HG03342 (cell line): ENCODE data around the gene DSCAM.

ENCODE experiments used
- ATAC-seq: cut with Tn5 transposase; IDR thresholded peaks from one replicate; pipeline ENCODE4 v1.9.1; 2021; ENCODE audit warnings: mild to moderate bottlenecking, moderate library complexity; ENCODE audit not compliant: unreplicated experiment

DSCAM gene

DNA sequence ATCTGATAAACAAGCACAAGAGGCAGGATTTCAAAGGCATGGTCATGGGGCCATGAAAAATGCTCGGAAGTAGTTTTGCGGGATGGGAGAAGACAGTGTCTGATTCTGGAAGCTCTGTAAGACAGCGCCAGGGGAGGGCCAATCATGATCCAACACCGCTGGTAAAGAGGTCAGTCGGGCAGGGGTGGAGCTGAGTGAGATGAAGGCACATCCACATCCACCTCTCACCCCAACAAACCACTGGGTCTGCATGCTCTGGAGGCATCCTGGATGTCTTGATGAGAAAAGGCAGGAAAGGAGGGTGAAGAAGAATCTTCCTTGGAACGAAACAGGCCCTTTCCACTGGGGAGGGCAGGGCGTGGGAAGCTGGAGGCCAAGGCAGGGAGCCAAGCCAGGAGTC, 691.4 kb downstream of the DSCAM start:
- no peak for ATAC-seq

DNA sequence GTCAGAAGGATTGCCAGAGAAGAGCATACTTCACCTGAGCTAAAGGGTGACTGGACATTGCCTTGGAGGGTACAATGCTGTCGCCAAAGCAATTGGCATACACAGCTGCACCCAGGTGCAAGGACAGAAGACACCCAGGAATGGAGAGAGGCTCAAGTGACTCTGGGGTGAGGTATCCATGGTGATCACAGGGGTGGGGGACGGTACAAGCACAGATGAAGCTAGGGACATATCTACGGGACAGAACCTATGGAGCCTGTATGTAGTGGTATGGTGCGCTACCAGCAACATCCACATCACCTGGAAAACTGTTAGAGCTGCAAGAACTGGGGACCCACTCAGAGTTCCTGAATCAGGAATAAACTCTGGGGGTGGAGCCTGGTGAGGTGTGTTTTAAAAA, 693.6 kb downstream of the DSCAM start:
- ATAC-seq, result no peak

DNA sequence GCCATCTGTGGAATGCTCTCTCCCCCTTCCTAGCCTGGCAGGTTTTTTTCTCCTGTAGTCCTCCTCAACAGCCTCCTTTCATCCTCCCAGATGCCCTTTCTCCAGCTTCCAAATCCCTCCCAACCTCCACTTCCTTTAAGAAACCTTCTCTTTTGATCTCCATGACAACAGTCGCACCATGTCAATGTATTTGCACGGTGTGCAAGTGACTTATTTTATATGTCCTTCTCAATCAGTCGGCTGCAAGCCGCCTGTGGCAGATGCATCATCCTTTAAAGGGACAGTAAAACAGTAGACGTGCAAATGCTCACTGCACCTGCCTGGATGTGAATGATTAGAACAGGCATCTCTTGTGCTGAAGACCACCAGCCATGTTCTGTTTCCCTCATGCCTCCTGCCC, 694.5 kb downstream of the DSCAM start:
- no peak for ATAC-seq

DNA sequence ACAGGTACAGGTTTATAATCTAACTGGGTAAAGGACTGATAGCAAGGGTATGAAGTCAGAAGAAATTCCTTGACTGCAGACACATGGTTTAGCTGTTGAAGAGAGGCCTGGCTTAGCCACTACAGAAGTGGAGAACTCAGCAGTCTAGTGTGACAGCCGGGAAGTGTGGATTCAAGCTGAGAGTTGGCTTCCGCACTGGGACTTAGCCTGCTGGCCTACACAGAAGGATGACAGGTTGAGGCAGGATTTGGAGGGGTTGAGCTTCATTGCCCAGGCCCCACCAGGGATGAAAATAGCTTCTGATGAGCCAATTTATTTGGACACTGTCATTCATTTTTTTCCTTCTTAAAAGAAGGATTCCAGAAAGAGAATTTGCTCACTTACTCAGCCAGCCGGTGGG, 695.3 kb downstream of the DSCAM start:
- ATAC-seq, result no peak

DNA sequence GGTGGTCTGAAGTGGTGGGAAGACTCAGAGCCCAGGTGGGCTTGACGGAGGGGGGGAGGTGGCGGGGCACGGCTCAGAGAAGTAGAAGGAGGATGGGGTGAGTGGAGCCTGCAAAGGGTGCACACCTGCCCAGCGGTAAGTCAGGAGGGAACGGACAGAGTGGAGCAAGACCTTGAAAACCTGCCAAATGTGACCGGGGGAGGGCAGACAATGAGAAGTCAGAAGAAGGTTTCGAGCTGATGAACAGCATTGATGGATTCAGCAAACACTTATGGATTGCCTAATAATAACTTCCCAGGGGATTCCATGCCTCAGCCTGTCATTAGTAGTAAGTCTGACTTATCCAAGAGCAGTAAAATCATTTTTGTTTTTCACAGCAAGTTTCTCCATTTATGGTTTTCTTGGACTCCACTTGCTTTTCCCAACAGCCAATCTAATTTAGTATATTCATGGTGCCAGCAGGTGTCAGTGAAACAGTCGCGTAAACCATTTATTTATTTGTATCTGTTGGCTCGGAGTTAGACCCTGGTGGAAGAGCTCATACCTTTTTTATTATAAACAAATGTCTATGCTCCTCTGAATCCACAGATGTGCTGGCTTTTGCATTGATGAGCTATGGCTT, 700.6 kb downstream of the DSCAM start:
- no peak for ATAC-seq

DNA sequence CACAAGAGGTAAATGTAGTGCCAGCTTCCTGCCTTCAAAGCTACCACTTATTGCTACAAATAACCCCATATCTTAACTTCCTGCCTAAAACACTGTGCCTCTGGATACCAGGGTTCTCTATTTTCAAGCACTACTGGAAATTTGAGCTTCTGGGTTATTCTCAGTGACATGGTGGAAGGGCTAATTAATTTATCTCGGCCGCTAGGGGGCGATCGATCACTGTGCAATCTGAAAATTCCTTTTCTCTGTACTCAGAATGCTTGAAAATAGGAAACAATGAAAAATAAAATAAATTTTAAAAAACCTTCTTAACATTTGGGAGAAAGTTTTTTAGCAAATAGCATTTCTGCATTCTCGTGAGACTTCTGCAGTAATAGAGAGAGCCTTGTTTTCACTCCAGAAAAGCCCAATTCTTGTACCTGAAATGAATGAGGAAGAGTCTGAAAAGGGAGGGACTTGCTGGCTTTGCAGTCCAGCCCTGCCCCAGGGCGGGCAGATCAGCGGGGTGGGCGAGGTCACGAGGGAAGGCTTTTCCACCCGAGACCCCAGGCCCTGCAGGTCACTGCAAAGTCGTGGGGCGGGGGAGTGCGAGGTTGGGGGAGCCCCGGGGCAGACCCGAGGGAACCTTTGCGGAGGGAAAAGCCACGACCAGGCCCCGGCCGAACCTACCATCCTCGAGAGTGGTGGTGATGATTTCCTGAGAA, 703.0 kb downstream of the DSCAM start:
- ATAC-seq, result no peak

DNA sequence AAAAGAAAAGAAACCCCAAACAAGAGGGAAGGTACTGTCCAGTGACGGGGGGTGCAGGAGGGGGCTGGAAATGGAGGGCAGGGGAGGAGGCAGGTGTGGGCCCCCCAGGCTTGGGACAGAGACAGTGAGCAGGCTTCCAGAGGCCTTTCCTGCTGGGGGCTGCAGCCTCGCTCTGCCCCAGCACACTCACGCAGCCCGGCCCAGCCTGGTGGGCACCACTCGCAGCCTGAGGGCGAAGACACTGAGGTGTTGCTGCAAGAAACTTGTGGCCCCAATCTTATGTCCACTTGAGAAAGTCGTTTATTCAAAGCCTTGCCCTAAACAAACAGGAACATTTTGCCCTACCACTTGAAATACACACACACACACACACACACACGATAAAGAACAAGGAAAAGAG, 705.3 kb downstream of the DSCAM start:
- ATAC-seq, result no peak

DNA sequence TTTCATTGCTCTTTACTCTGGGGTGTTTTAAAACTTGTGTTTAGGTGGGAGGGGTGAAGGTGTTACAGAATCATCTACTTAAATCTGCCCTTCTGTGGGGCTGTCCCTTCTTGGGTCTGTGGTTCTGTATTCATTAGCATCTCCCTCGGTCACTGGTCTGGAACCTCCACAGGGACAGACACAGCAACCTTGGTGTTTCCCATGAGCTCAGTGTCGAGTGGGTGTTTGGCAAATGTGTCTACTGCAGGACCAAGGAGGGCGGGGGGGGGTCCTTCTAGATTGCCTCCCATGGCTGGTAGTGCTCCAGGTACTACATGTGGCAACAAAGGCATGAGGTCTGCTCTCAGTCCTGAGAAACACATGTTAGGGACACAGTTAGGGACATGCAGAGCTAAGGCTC, 706.3 kb downstream of the DSCAM start:
- ATAC-seq, result no peak

DNA sequence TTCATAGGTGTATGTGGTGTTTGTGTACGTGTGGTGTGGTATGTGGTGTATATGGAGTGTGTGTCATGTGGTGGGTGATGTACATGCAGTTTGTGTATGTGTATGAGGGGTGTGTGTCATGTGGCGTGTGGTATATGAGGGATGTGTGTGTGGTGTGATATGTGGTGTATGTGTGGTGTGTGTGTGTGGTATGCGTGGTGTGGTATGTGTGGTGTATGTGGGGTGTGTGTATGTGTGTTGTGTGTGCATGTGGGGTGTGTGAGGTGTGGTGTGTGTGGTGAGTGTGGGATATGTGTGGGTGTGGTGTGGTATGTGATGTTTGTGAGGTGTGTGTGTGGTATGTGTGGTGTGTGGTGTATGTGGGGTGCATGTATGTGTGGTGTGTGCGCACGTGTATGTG, 707.3 kb downstream of the DSCAM start:
- ATAC-seq, result no peak

DNA sequence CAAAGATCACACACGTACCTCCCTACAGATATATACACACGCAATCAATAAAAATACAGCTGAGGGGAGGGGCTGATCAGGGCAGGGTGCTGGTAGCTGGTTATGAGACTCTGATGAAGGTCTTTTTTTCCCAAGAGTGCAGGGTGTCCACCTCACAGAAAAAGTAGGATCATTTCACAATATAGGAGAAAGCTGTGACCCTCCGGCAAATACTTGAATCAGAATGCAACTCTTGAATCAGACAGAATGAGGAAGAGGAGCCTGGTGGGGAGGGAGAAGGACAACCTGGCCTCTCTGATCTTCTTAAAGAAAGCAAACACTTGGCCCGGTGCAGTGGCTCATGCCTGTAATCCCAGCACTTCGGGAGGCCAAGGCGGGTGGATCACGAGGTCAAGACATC, 710.4 kb downstream of the DSCAM start:
- no peak for ATAC-seq

DNA sequence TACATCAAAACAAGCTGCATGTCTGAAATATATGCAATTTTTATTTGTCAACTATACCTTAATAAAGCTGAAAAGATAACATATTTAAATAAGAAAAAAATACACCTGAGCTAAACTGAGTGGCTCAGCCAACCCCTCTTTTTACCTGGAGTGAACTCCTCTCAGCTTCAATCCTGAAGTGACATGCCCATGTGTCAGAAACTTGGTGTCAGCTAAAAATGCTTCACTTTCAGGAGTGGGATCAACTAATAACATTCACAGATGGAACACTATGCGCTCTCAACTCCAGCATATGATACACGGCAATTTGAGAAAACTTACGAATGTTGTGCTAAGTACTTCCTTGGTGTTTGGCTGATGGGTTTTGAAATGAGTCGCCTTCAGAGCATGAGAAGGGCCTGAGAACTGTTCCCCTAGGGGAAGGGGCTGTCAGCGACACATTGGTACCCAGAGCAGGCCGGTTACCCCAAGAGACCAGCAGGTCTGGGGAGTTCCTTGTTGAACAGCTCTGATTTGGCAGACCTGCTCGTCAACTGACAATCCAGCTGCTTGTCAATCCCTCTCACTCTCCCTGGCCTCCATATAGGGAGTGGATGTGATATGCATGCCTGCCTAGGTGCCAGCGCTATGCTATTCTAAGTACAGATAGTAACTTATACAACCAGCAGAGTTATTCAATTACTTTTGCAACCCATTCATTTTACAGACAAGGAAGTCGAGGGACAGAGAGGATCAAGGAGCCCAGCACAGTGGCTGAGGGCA, 712.0 kb downstream of the DSCAM start:
- no peak for ATAC-seq

DNA sequence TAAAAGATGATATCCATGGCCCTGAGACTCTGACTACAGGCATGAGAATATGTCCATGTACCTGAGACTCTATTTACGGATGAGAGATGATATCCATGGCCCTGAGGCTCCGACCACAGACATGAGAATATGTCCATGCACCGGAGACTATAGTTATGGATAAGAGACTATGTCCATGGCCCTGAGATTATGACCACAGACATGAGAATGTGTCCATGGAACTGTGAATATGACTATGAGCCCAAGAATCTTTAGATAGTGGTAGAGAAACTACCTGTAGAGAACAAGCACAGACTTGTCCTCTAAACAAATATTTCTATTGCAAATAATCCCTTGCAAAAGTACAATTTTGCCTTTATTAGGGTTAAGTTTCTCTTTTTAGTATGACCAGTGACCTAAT, 716.5 kb downstream of the DSCAM start:
- no peak for ATAC-seq

DNA sequence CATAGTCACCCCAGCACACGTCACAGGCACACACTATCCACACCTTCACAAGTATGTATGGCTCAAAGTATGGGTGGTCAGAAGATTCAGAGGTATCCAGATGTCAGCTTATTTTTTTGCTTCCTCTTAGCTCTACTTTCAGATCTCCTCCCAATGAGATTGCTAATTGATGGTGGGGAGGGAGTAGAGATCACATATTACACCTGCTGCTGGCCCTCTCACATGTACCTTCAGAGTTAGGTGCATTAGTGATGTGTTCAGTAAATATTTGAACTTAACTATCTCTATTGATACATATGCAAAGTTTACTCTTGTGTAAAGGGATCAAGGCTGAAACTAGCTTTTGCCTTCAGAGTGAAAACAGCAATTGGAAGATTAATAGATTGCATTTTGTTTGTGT, 717.1 kb downstream of the DSCAM start:
- ATAC-seq, result no peak

DNA sequence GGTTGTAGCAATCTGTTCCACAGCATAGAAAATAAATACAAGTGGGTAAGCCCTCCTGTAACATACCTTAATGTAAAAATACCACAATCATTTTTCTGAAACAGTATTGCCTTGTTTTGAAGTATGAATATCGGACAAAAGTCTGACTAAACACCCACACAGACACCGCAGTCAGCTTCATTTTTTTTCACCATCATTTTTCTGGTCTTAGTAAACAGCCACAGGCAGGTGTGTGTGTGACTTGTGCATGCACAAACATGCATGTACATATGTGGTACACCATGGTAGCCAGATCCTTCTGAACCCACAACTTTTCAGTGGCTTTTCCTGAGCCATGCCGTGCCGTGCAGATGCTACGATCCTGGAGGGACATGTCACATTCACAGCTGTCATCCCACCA, 718.1 kb downstream of the DSCAM start:
- no peak for ATAC-seq

DNA sequence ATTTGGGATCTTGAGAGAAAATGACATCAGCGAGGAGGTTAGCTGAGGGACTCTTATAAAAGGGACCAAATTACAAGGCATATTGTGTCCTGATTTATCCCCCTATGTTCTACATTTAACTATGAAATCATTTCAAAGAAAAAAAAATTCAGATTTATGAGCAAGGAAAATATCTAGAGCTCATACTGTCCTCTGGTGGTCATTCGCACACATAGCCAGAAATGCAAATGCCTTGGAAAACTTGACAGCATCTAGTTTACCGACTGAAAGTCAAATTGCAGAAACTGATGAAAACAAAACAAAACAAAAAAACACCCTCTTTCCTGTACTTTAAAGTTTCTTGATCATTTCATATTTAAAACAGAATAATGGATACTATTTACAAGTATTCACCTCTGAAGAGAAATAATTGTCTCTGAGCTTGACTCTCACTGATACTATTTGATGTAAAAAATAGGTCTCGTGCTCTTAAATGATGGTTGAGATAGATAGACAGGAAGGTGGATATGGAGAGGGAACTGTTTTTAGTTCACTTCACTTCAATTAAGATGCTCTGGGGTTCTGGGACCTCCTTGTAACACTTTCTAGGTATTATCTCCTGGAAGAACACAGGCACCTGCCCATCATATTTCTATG, 725.9 kb downstream of the DSCAM start:
- ATAC-seq, result no peak

DNA sequence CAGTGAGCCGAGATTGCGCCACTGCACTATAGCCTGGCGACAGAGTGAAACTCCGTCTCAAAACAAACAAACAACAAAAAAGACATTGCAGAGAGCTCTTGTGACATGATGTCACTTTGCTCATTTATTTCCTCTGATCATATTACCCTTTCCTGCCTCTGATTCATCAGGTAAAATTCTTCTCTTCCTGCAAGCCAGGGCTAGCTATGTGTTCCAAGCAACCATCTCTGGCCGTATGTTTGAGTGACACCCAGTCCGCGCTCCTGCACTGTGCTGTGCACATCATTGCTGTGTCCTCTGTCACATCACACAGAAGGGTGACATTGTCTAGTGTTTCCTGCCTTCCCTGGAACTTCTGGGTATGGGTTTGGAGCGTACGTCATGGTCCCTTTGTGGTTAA, 728.4 kb downstream of the DSCAM start:
- no peak for ATAC-seq

DNA sequence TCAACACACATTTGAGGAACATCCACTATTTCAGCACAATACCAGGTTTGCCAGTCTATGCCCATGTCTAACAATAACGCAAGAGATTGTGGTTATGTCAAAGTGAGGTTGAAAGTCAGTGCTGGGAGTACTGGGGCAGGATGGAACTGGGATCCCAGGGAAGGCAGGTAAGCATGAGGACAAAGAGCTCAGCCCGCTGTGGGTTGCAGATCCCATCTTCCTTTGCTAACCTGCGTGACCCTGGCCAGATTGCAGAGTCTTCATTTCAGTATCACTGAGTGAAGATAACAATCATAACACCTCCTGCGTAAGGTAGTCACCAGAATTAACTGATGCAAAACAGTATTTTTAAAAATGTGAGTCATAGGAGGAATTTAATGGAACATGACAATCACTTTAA, 729.7 kb downstream of the DSCAM start:
- ATAC-seq, result no peak

DNA sequence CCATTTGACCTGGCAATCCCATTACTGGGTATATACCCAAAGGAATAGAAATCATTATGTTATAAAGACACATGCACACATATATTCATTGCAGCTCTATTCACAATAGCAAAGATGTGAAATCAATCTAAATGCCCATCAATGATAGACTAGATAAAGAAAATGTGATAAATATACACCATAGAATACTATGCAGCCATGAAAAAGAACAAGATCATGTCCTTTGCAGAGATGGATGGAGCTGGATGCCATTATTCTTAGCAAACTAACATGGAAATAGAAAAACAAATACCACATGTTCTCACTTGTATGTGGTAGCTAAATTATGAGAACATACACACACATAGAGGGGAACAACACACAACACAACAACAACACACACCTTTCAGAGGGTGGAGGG, 731.2 kb downstream of the DSCAM start:
- no peak for ATAC-seq

DNA sequence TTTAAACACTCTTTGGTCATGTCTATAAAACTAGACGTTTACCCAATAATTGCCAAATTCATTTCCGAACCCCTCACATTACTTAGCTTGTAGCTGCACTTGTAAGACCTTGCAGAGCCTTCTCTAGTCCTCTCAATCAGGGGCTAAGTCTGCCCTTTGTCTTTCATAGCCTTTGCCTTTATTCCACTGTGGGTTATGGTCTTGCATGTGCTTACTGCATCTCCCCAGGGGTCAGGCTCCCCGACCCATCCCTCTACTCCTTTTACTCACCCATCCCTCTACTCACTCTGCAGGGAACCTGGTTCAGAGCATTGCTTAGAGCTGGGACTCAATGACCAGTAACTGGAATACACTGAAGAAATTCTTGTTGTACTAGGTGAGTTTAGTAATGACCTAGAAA, 744.3 kb downstream of the DSCAM start:
- ATAC-seq, result no peak

DNA sequence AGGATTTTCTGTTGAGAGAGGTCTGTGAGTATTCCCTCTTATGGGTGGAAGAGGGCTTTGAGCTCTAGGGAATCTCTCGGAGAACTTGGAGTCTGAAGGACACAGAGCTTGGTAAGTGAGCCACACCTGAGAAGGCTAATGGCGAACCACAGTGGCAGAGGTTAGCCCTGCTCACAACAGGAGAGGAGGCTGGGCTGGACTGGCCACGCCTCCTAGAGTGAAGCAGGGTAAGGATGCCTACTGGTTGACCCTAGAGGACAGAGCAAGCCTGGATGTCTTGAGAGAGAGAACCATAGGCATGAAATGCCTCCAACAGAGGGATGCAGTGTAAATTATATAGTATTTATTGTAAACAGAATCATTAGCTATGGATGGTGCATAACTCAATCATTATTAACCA, 747.1 kb downstream of the DSCAM start:
- no peak for ATAC-seq

DNA sequence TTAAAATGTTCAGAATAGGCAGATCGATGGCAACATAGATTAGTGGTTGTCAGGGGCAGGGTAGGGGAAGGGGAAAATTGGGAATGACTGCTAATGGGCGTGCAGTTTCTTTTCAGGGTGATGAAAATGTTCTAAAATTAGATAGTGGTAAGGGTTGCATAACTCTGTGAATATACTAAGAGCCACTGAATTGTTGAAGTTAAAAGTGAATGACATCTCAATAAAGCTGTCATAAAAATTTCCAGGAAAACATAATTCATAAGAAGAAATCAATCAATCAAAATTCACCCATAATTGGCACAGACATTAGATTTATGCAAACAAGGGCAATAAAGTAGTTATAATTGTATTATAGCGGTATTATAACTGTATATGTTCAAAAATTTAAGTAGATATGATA, 751.5 kb downstream of the DSCAM start:
- no peak for ATAC-seq

DNA sequence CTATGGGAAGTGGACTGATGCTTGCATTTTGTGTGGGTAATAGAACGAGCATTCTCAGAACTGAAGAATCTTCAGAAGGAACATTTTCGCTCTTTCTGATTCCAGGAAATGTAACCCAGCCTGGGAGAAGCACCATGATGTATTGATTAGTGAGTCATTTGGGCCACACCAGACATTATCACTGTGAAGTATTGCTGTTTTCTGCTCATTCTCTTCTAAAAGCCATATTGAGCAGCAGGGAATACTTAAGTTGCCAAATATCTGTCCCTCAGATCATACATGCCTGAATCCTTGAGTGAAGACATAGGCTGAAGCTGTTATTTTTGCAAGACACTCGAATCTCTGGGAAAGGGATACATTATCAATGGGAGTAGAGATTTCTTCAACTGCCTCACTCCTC, 766.6 kb downstream of the DSCAM start:
- ATAC-seq, result no peak
